MCF 10A (cell line): ENCODE results near the gene SERPINA12. TPM values are rescaled to one million over a fixed set of nuclear protein-coding genes. Genes with fewer than 3 reads are reported as not detected.

Experiments used
- BruUV-seq: library from RNA; stranded (reverse); fragments of 400-500 nt; replicated peaks from 2 replicates; lab custom pipeline; 2021; lab: Mats Ljungman, UMichigan
- CTCF ChIA-PET: fragments of 300-600 bp; sonication (Branson Sonifier 250); formaldehyde crosslinking; extraction: SDS; loops from one replicate; lab custom pipeline; 2021; ENCODE audit warnings: antibody characterized with exemption, inconsistent platforms; lab: Yijun Ruan, JAX
- POLR2A ChIA-PET: fragments of 300-600, 350-650 bp; sonication (Branson Sonifier 250); formaldehyde crosslinking; extraction: SDS; loops from one replicate; lab custom pipeline; 2020; ENCODE audit warnings: antibody characterized with exemption, inconsistent platforms; lab: Yijun Ruan, JAX
- DNase-seq: peaks from one replicate; pipeline ENCODE4 v3.0.0-alpha.2; 2018; ENCODE audit not compliant: unreplicated experiment
- H3K27ac Mint-ChIP-seq: one replicate; pipeline ENCODE4 v1.8.0; 2022; ENCODE audit warnings: mild to moderate bottlenecking, low read depth, mixed read lengths; ENCODE audit not compliant: unreplicated experiment
- H3K27me3 Mint-ChIP-seq: one replicate; pipeline ENCODE4 v1.8.0; 2022; ENCODE audit warnings: mixed read lengths; ENCODE audit not compliant: insufficient read depth, unreplicated experiment
- H3K36me3 Mint-ChIP-seq: one replicate; pipeline ENCODE4 v1.8.0; 2022; ENCODE audit warnings: mild to moderate bottlenecking, moderate library complexity, mixed read lengths; ENCODE audit not compliant: insufficient read depth, unreplicated experiment
- H3K4me1 Mint-ChIP-seq: one replicate; pipeline ENCODE4 v1.8.0; 2022; ENCODE audit warnings: mixed read lengths; ENCODE audit not compliant: insufficient read depth, unreplicated experiment
- H3K4me3 Mint-ChIP-seq: one replicate; pipeline ENCODE4 v1.8.0; 2022; ENCODE audit warnings: mild to moderate bottlenecking, moderate library complexity, mixed read lengths; ENCODE audit not compliant: unreplicated experiment
- H3K9me3 Mint-ChIP-seq: one replicate; pipeline ENCODE4 v1.8.0; 2022; ENCODE audit warnings: mixed read lengths; ENCODE audit not compliant: unreplicated experiment
- CTCF ChIP-seq: fragments of 200-600 bp; IDR thresholded peaks from one replicate; pipeline ENCODE4 v1.8.0; 2022; ENCODE audit warnings: antibody characterized with exemption, mild to moderate bottlenecking; ENCODE audit not compliant: unreplicated experiment
- intact Hi-C: fragments of 100-400 bp; cut with micrococcal nuclease; formaldehyde crosslinking; loops from 2 replicates; pipeline ENCODE4 v1.14.1; 2022
- total RNA-seq: library from RNA; stranded (reverse); gene quantifications from 2 replicates; pipeline ENCODE4 v1.2.3, GENCODE V29; 2022

Gene SERPINA12
- total RNA-seq, 1 experiment from 2014 or later: not detected

- POLR2A ChIA-PET: no interaction called here
- H3K9me3 Mint-ChIP-seq: no peaks in the 10 kb centered on the region
Observed at GRCh38 chr14:94498215-94498614, 11.1 kb downstream of the SERPINA12 start.

GRCh38 chr14:94494085-94494484, 15.2 kb downstream of the SERPINA12 start:
- no TSS peak for BruUV-seq
- Mint-ChIP-seq H3K36me3 (no peaks in the 10 kb centered on the region), H3K4me3 (no peak overlapping the region), H3K27me3 (peaks cover 13% of the 10 kb centered on the region), H3K4me1 (no peaks in the 10 kb centered on the region), H3K27ac (no peak overlapping the region), H3K9me3 (no peaks in the 10 kb centered on the region)
- intact Hi-C loops: no loop called here
- DNase-seq: no peak
- CTCF ChIA-PET: interaction anchor here (0.6 to 2.6 kb wide), 2 partner anchors 9 to 196 kb away, joined by 3 to 9 read pairs; no protein-coding TSS in a partner anchor
- POLR2A ChIA-PET: interaction anchor here (0.6 to 0.7 kb wide), 2 partner anchors 415 to 598 kb away, joined by 3 to 4 read pairs; no protein-coding TSS in a partner anchor
- TF ChIP-seq CTCF: no peak

More at GRCh38 chr14:94498215-94498614, 11.1 kb downstream of the SERPINA12 start:
- peaks cover 13% of the 10 kb centered on the region for H3K27me3 Mint-ChIP-seq
- H3K36me3 Mint-ChIP-seq: no peaks in the 10 kb centered on the region
- no TSS peak for BruUV-seq
- intact Hi-C loops: no loop called here
- DNase-seq: no peak
- CTCF ChIA-PET: interaction anchor here (1.2 to 1.8 kb wide), 2 partner anchors 10 to 52 kb away, joined by 3 to 4 read pairs; no protein-coding TSS in a partner anchor
- H3K4me3 Mint-ChIP-seq: no peak overlapping the region
- no peak overlapping the region for H3K27ac Mint-ChIP-seq
- no peaks in the 10 kb centered on the region for H3K4me1 Mint-ChIP-seq
- TF ChIP-seq CTCF: no peak

- CTCF ChIA-PET: interaction anchor here (1.2 to 1.9 kb wide), 2 partner anchors 57 to 58 kb away, joined by 4 read pairs; no protein-coding TSS in a partner anchor
- intact Hi-C loops: no loop called here
- no peaks in the 10 kb centered on the region for H3K9me3 Mint-ChIP-seq
- POLR2A ChIA-PET: interaction anchor here (0.7 kb wide), 1 partner anchor 161 kb away, joined by 5 read pairs; no protein-coding TSS in a partner anchor
- H3K27ac Mint-ChIP-seq: no peak overlapping the region
- BruUV-seq: no TSS peak
- no peak for DNase-seq
- no peak overlapping the region for H3K4me3 Mint-ChIP-seq
- no peaks in the 10 kb centered on the region for H3K4me1 Mint-ChIP-seq
- H3K27me3 Mint-ChIP-seq: peaks cover 11% of the 10 kb centered on the region
- H3K36me3 Mint-ChIP-seq: no peaks in the 10 kb centered on the region
- no peak for TF ChIP-seq CTCF
Observed at GRCh38 chr14:94491511-94491910, 17.8 kb downstream of the SERPINA12 start.

- no peak for DNase-seq
- H3K27me3 Mint-ChIP-seq: no peaks in the 10 kb centered on the region
- TF ChIP-seq CTCF: no peak
- H3K4me1 Mint-ChIP-seq: no peaks in the 10 kb centered on the region
- intact Hi-C loops: loop anchor here (5.0 to 10.0 kb wide), 2 partner anchors 185 to 307 kb away; no protein-coding TSS in a partner anchor
- H3K27ac Mint-ChIP-seq: no peak overlapping the region
- H3K9me3 Mint-ChIP-seq: no peaks in the 10 kb centered on the region
- H3K4me3 Mint-ChIP-seq: no peak overlapping the region
- H3K36me3 Mint-ChIP-seq: no peaks in the 10 kb centered on the region
- CTCF ChIA-PET: interaction anchor here (0.7 to 1.7 kb wide), 3 partner anchors 56 to 107 kb away, joined by 3 to 5 read pairs (median 4); no protein-coding TSS in a partner anchor
- POLR2A ChIA-PET: no interaction called here
- BruUV-seq: no TSS peak
Observed at GRCh38 chr14:94489336-94489735, 19.9 kb downstream of the SERPINA12 start.
